GM12865 (cell line): ENCODE data around the gene CHM.
"Not testable (repeated sequence)": the region's sequence is repeated elsewhere in the genome, so short reads cannot be mapped to it uniquely, and the experiment has no call there.

ENCODE experiments used
- DNase-seq: peaks from one replicate; pipeline ENCODE4 v3.0.0; 2010; ENCODE audit warnings: low read depth
- H3K4me3 ChIP-seq: 2 replicates; pipeline ENCODE4 v1.5.1; 2011; ENCODE audit warnings: mild to moderate bottlenecking, low read depth, low read length, control low read depth
- TF ChIP-seq, protein P1 (sequence below): IDR thresholded peaks from 2 replicates; pipeline ENCODE4 v1.5.1; 2011; ENCODE audit warnings: low read length, control low read depth, low read depth, inconsistent platforms; ENCODE audit not compliant: insufficient read depth; ENCODE audit errors: missing control alignments

CHM gene

GRCh38 chrX:86014421-86014820, 32.9 kb downstream of the CHM start:
- TF ChIP-seq, protein P1, sequence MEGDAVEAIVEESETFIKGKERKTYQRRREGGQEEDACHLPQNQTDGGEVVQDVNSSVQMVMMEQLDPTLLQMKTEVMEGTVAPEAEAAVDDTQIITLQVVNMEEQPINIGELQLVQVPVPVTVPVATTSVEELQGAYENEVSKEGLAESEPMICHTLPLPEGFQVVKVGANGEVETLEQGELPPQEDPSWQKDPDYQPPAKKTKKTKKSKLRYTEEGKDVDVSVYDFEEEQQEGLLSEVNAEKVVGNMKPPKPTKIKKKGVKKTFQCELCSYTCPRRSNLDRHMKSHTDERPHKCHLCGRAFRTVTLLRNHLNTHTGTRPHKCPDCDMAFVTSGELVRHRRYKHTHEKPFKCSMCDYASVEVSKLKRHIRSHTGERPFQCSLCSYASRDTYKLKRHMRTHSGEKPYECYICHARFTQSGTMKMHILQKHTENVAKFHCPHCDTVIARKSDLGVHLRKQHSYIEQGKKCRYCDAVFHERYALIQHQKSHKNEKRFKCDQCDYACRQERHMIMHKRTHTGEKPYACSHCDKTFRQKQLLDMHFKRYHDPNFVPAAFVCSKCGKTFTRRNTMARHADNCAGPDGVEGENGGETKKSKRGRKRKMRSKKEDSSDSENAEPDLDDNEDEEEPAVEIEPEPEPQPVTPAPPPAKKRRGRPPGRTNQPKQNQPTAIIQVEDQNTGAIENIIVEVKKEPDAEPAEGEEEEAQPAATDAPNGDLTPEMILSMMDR = no peak
- no peak overlapping the region for H3K4me3 ChIP-seq
- DNase-seq = no peak

DNA sequence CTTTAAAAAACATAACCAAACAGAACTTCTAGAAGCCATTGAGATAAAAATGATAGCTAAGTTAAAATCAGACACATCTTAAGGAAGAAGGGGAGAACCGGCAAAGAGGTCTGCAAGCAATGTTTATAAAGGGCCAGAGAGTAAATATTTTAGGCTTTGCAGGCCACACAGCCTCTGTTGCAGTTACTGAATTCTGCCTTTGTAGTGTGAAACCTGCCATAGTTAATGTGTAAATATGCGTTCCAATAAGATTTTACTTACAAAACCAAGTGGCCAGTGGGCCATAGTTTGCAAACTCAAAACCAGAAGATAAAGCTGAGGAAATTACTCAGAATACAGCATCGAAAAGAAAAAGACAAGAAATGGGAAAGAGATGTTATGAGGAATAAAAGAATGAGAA, 33.6 kb downstream of the CHM start:
- TF ChIP-seq, protein P1 = no peak
- no peak overlapping the region for H3K4me3 ChIP-seq
- DNase-seq = no peak

- DNase-seq = no peak
- TF ChIP-seq, protein P1 = no peak
- H3K4me3 ChIP-seq = no peak overlapping the region
Observed at GRCh38 chrX:86012188-86012587, 35.2 kb downstream of the CHM start.

DNA sequence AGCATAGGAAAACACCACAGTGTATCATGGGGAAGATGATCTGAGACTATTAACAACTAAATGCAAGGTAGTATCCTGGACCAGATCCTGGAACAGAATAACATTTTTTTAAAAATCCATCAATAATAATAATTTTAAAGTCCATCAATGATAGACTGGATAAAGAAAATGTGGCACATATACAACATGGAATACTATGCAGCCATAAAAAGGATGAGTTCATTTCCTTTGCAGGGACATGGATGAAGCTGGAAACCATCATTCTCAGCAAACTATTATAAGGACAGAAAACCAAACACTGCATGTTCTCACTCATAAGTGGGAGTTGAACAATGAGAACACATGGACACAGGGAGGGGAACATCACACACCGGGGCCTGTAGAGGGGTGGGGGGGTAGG, 37.6 kb downstream of the CHM start:
- H3K4me3 ChIP-seq, DNase-seq: not testable (repeated sequence)

DNA sequence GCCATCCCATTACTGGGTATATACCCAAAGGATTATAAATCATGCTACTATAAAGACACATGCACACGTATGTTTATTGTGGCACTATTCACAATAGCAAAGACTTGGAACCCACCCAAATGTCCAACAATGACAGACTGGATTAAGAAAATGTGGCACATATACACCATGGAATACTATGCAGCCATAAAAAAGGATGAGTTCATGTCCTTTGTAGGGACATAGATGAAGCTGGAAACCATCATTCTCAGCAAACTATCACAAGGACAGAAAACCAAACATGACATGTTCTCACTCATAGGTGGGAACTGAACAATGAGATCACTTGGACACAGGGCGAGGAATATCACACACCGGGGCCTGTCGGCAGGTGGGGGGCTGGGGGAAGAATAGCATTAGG, 39.5 kb downstream of the CHM start:
- not testable (repeated sequence) for DNase-seq

GRCh38 chrX:86002076-86002896, 45.1 kb downstream of the CHM start:
- peak; percentile 27 for DNase-seq
- TF ChIP-seq, protein P1 = no peak
- H3K4me3 ChIP-seq = no peak overlapping the region

More for the DNA sequence above, 39.5 kb downstream of the CHM start:
- not testable (repeated sequence) for H3K4me3 ChIP-seq

DNA sequence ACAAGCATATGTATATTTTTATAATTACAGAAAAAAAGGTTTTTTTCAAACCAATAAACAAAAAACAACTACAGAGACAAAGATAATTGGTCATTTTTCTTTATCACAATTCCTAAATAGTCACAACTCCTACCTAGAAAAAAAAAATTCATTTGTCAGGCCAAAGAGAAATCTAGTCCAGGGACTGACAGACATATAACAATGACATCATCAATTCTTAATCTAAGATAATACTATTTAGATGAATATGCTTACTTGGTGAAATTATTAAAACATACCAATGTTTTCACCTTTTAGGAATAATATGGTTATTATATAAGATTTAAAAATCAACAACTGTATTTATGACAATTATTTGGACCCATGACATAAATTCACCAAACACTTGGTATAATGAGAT, 48.4 kb downstream of the CHM start:
- TF ChIP-seq, protein P1 = no peak
- DNase-seq = no peak
- H3K4me3 ChIP-seq = no peak overlapping the region

DNA sequence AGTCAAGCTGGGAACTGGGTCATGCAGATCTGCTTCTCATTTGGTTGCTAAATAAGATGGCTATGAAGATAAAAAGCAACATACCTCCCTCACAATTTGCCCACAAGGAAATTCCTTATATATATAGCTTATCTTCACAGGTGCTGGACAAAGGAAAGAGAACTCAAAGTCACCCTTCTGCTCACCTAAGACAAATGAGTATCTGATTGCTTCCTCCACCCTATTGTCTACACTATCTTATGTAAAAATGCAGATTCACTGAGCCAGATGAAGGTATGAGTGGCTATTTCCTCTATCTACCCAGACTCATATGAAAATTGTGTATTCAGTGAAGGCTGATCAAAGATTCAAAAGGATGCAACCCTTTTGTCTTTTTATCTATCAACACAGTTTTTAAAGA, 50.8 kb downstream of the CHM start:
- H3K4me3 ChIP-seq = no peak overlapping the region
- no peak for DNase-seq
- TF ChIP-seq, protein P1 = no peak
